ENCODE measurements around the gene ZNF722. TPM values are rescaled to one million over a fixed set of nuclear protein-coding genes. Genes with fewer than 3 reads are reported as not detected.
A peak's percentile ranks its signal among the peaks of the same experiment; 100 is the strongest.

ZNF722 gene
- total and polyA plus RNA-seq, 9 of the 15 experiments (the other 6 are each of a cell fraction or from before 2014, with no cell fraction given), result not detected

DNA sequence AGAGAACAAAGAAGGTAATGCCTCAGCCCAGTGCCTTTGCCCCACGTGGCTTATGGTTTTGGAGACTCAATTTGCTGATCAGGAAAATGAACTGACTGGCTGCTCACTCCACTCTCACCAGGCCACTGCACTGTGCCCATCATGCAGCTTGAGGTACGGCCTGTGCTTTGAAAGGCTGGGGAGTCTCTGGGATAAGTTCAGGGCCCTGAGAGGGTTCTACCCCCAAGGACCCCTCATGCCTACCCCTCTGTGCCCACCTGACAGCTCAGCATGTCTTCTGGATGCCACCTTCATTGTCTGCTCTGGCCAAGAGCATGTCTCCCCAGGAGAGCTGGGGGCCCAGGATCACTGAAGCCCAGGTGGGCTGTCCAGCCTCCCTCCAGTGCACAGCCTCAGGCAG is 45.5 kb upstream of the ZNF722 start (continued):
- TF ChIP-seq GTF2F1 (IDR thresholded peaks at IDR 0.05; ENCODE audit: low read depth, low read length), result no peak
- no peak for TF ChIP-seq ASH1L (IDR thresholded peaks at IDR 0.05; ENCODE audit: borderline replicate concordance, low read depth, partially characterized antibody)
- TF ChIP-seq ZNF764 (CRISPR knock-in tag; IDR thresholded peaks at IDR 0.05; ENCODE audit: low read depth), result no peak
- TF ChIP-seq GTF2E2 (tag; IDR thresholded peaks at IDR 0.05), result no peak
- no peak for TF ChIP-seq MEIS2 (IDR thresholded peaks at IDR 0.05; ENCODE audit: partially characterized antibody)
- no peak for TF ChIP-seq TAF15 (IDR thresholded peaks at IDR 0.05; ENCODE audit: low read depth, low read length)
- no peak for TF ChIP-seq CBFA2T2 (conservative IDR thresholded peaks at IDR 0.05)
- no peak for TF ChIP-seq ZNF507 (tag; conservative IDR thresholded peaks at IDR 0.05)
- no peak for TF ChIP-seq PTTG1 (tag; IDR thresholded peaks at IDR 0.05; ENCODE audit: low read depth)
- no peak for TF ChIP-seq SAP30 (IDR thresholded peaks at IDR 0.05; ENCODE audit: borderline replicate concordance, insufficient read depth, low read depth, low read length, poor library complexity, severe bottlenecking)

DNA sequence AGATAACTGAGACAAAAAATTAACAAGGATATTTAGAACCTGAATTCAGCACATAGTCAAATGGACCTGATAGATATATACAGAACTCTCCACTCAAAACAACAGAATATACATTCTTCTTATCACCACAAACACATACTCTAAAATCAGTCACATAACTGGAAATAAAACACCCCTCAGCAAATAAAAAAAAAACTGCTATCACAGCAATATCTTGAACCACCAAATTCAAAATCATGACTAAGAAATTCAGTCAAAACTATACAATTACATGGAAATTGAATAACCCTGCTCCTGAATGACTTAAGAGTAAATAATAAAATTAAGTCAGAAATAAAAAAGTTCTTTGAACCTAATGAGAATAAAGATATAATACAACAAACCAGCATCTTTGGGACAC is 30.0 kb upstream of the ZNF722 start:
- H3K4me3 ChIP-seq, result no peak overlapping the region
- no peak overlapping the region for H3K4me2 ChIP-seq (ENCODE audit: insufficient read depth, low read length)
- H4K20me1 ChIP-seq (replicated peaks; ENCODE audit: control insufficient read depth, insufficient read depth, low read length), result no peaks in the 10 kb centered on the region
- ATAC-seq (no peak), FAIRE-seq (no peak), DNase-seq (ENCODE audit: extremely low read depth in 1 of 4, low spot score in 3 of 4) (no peak)
- H3K9me3 ChIP-seq (replicated peaks; ENCODE audit: control insufficient read depth, insufficient read depth, low read depth, low read length), result 0 out of 2 replicates have a peak, but pooled peaks cover 2% of the 10 kb centered on the region
- no peaks in the 10 kb centered on the region for H3K27me3 ChIP-seq (ENCODE audit: control insufficient read depth in 2 of 2, insufficient read depth in 2 of 2, low read length in 2 of 2)
- H3K79me2 ChIP-seq (ENCODE audit: control insufficient read depth, insufficient read depth, low read length), result no peaks in the 10 kb centered on the region
- no peaks in the 10 kb centered on the region for H3K9me1 ChIP-seq (ENCODE audit: control insufficient read depth, insufficient read depth, low read length)
- CTCF ChIA-PET (ENCODE audit: low intra/inter-chr PET ratio), result no interaction called here
- no peak overlapping the region for H2AFZ ChIP-seq (ENCODE audit: low read depth, low read length)
- H3K4me1 ChIP-seq (replicated peaks in 1 of 2; ENCODE audit: control insufficient read depth in 2 of 2, insufficient read depth in 2 of 2, low read length in 2 of 2), result no peaks in the 10 kb centered on the region
- in situ Hi-C loops (cut with MboI), result no loop called here
- H3K36me3 ChIP-seq (ENCODE audit: control insufficient read depth, insufficient read depth, low read length), result no peaks in the 10 kb centered on the region
- no peak overlapping the region for H3K27ac ChIP-seq (ENCODE audit: extremely low read depth, low read depth, low read length)
- H3K9ac ChIP-seq (ENCODE audit: insufficient read depth in 1 of 2, low read depth in 2 of 2, low read length in 2 of 2), result no peak overlapping the region
- POLR2A ChIA-PET, result no interaction called here
- no TSS peak for BruUV-seq (replicated peaks)
- intact Hi-C loops (cut with micrococcal nuclease), result no loop called here
- no peak for TF ChIP-seq SMAD1 (IDR thresholded peaks at IDR 0.05; ENCODE audit: low read depth, low read length, partially characterized antibody)
- TF ChIP-seq C11orf30 (IDR thresholded peaks at IDR 0.05; ENCODE audit: low read depth), result peak; percentile 32; the same call in 1 of the 2 replicates
- no peak for TF ChIP-seq LARP7 (IDR thresholded peaks at IDR 0.05)
- TF ChIP-seq MECOM (CRISPR knock-in tag; IDR thresholded peaks at IDR 0.05), result no peak
- TF ChIP-seq TBL1XR1 (IDR thresholded peaks at IDR 0.05; ENCODE audit: low read length in 2 of 2), result no peak
- no peak for TF ChIP-seq FIP1L1 (IDR thresholded peaks at IDR 0.05; ENCODE audit: low read depth, low read length, poor library complexity, severe bottlenecking)
- no peak for TF ChIP-seq GABPA (tag; conservative IDR thresholded peaks at IDR 0.05; ENCODE audit: low read depth)
- no peak for TF ChIP-seq HMGN3 (IDR thresholded peaks at IDR 0.05; ENCODE audit: borderline replicate concordance, extremely low read depth, insufficient read length, low read depth, low read length)
- TF ChIP-seq, protein P1, sequence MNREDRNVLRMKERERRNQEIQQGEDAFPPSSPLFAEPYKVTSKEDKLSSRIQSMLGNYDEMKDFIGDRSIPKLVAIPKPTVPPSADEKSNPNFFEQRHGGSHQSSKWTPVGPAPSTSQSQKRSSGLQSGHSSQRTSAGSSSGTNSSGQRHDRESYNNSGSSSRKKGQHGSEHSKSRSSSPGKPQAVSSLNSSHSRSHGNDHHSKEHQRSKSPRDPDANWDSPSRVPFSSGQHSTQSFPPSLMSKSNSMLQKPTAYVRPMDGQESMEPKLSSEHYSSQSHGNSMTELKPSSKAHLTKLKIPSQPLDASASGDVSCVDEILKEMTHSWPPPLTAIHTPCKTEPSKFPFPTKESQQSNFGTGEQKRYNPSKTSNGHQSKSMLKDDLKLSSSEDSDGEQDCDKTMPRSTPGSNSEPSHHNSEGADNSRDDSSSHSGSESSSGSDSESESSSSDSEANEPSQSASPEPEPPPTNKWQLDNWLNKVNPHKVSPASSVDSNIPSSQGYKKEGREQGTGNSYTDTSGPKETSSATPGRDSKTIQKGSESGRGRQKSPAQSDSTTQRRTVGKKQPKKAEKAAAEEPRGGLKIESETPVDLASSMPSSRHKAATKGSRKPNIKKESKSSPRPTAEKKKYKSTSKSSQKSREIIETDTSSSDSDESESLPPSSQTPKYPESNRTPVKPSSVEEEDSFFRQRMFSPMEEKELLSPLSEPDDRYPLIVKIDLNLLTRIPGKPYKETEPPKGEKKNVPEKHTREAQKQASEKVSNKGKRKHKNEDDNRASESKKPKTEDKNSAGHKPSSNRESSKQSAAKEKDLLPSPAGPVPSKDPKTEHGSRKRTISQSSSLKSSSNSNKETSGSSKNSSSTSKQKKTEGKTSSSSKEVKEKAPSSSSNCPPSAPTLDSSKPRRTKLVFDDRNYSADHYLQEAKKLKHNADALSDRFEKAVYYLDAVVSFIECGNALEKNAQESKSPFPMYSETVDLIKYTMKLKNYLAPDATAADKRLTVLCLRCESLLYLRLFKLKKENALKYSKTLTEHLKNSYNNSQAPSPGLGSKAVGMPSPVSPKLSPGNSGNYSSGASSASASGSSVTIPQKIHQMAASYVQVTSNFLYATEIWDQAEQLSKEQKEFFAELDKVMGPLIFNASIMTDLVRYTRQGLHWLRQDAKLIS (CRISPR knock-in tag; IDR thresholded peaks at IDR 0.05), result no peak
- no peak for TF ChIP-seq ZNF175 (CRISPR knock-in tag; IDR thresholded peaks at IDR 0.05; ENCODE audit: low read depth)
- TF ChIP-seq MTA2 (IDR thresholded peaks at IDR 0.05; ENCODE audit: low read depth), result no peak

Measured in K562 (cell line).